Mesenteric fat pad (tissue), 1 donor: ENCODE measurements around the gene AGTPBP1. TPM values are rescaled to one million over a fixed set of nuclear protein-coding genes. Genes with fewer than 3 reads are reported as not detected.

ENCODE experiments used
- DNase-seq: peaks from one replicate; pipeline ENCODE4 v3.0.0-alpha.2; 2020; ENCODE audit warnings: low spot score
- total RNA-seq: library from RNA; stranded (reverse); fragmentation: NEBNext Ultra II Directional; extraction: Animal tissue kit (Norgen Biotek cat#: 25700); gene quantifications from one replicate; pipeline ENCODE4 v1.2.1, GENCODE V29; 2021
- donor health status: DM: yes; HTN: yes; CAD: no.

AGTPBP1 gene
- total RNA-seq, 1 donor from 2014 or later = 26.8 TPM

DNA sequence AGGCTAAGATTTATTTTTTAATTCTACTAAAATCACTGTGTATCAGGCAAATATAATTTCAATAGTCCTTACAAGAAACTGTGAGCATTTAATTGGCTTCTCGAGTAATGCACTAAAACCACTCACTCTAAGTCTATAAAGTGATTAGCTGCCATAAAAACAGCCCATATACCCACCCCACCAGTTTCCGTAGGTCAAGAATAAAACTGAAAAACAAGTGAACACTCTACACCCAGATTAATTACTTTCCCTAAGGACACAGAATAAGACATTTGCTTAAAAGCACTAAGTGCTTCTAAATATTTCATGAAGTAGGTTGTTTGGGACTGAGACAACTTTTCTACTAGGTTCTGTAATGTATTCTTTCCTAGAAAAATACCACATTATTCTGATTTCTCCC is 194.2 kb downstream of the AGTPBP1 start:
- DNase-seq = no peak

DNA sequence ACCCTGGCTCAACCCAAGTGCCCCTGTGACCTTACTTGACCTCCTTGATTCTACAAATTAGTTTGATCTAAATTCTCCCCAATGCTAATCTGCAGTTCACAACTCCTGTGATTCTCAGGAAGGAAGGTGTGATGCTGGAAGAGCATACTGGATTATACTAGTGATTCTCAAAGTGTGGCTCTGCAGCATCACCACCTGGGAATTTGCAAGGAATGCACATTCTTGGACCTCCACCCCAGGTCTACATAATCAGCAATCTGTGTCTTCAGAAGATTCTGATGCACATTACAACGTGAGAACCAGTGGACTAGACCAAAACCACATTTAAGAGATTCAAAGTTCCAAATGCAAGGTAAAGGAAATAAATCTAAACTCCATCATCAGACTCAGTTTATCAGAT is 198.6 kb downstream of the AGTPBP1 start:
- no peak for DNase-seq

DNA sequence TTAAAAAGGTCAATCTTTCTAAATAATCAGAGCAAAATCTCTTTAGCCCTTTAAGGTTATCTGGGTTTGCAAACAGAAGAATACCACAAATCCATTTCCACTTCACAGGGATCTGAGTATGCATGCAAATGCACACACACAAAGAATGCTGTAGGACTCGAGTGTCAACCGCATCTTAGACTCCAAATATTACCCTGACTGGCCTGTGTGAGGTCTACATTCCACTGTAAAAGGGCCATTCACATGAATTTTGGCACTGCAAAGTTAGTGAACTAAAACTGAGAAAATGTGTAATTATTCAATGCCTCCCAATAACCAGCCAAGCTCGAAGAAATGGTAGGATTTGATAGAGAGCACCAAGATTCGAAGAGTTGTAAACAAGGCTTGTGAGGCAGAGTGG is 199.9 kb downstream of the AGTPBP1 start:
- DNase-seq = no peak

DNA sequence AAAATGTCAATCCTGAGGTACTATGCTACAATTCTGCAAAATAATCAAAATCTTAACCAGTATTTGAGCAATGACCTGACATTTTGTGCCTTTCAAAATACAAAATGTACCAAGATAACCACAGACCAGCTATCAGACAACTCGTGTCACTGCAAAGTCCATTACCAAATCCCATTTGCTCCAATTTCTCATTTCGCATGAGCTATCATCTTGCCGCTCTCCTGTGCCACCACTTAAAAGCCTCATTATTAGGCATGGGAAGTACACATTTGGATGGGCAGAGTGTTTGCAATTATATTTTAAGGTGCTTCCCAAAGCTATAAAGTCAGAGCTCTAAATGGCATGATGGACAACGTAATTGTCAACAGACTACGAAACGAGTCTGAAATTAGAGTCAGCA is 205.2 kb downstream of the AGTPBP1 start:
- no peak for DNase-seq

DNA sequence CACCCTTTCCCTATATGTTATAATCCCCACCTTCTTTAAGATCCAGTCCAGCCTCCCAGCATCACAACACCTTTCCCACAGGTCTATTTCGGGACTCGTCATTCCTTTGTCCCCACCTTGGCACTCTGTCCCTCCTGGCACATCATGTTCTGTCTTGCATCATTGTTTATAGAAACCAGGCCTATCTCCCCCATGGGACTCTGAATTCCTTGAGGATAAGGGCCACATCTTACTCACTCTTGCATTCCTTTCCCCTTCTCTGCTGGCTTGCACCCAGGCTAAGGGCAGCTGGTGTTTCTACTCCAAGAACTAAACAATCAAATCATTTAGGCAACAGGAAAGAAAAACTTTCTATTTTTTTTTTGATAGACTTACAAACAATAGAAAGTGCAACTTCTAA is 205.7 kb downstream of the AGTPBP1 start:
- no peak for DNase-seq

DNA sequence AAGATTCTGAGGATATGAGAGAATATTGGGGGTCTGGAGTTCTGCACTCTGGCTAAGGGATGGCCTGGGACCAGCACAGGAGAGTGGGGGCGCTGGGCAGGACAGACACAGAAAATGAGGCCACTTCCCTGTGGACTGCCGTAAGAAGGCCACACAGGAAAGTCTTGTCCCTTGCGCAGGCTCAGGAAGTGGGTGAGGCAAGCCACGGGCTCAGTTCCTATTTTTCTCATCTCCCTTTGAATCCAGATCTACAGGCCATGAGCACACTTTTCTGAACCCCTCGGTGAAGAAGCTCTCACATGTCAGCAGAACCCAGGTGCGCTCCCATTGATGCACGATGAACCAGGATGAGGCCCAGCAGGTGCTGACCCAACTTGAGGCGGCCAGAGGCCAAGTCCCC is 207.4 kb downstream of the AGTPBP1 start:
- DNase-seq = no peak

DNA sequence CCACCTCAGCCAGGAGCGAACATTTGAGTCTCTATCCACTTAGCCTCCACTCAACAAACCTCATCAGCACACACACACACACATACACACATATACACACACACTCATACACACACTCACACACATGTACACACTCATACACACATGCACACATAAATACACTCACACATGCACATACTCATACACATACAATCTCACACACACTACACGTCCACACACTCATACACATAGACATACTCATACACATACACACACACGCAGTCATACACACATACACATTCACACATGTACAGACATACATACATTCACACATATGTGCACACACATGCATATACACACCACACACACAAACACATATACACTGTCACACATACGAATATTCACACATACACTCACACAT is 208.2 kb downstream of the AGTPBP1 start:
- no peak for DNase-seq

DNA sequence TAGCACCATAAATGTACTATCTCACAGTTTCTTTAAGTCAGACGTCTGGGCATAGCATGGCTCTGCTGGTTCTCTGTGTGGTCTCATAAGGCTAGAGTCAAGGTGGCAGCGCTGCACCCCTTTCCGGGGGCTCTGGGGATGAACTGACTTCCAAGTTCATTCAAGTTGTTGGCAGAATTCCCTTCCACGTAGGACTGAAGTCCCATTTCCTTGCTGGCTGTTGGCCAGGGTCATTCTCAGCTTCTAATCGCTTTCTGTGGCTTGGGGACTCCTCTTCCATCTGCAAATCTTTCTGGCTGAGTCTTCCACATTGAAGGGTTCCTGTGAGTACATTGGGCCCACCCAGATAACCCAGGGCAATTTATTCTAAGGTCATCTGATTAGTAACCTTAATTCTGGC is 211.0 kb downstream of the AGTPBP1 start:
- DNase-seq = no peak

DNA sequence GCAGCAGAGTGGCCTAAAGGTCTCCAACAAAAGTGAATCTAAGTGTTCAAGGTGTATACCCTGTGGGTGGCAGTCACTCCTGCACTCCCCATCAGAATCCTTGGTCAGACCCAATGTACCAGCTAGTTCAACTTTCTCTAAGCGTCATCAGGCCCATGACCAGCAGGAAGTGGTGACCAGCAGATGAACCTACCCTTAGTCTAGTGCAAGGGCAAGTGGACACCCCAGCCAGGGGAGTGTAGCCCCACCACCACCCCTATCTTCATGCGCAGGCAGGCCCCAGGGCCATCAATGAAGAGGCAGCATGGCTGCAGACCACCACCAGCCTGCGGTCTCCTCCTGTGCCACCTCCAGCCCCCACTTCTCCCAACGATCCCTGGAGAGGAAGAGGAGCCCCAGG is 213.1 kb downstream of the AGTPBP1 start:
- DNase-seq = no peak

DNA sequence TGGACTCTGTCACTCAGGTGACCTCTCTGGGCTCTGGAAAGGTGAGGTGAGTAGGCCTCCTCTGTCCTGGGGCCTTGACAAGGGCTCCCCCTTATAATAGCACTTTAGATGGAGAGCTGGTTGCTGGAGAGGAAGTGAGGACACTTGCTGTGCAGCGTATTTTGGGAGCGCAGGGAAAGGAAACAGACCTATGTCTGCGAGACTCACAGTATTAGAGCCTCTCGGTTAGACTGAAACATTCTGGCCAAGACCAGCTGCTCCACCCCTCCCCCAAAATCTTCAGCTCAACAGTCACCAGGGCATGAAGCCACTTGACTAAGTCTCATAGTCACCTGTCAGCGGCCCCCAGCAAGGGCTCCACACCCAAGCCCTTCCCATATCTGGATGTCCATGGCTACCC is 213.6 kb downstream of the AGTPBP1 start:
- DNase-seq = no peak

DNA sequence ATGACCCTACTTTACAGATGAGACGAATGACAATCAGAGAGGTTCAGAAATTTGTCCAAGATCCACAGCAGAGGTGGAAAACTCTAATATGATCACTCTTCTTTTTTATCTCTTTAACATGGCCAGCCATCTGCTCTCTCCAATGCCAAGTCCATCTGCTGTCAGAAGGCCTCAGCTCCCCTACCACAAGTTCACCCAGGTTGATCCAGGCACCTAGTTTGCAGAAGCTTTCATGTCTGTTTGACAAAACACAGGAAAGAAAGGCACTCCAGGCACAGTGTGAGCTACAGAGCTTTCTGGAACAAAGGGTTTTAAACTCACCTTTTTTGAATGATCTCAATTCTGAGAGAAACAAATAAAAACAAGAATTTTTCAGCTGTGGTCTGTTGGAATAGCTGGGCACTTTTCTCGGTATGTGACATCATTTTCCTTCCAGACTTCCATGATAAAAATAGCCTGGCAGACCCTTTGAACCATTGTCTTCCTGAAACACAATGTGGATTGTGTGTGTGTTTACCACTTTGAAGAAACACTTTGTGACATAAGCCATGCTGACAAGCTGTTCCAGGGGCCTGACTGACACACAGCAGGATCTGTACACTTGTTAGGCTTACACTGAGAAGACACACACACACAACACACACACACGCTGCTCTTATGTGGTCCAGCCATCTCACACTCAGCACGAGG is 214.3 kb downstream of the AGTPBP1 start:
- no peak for DNase-seq

DNA sequence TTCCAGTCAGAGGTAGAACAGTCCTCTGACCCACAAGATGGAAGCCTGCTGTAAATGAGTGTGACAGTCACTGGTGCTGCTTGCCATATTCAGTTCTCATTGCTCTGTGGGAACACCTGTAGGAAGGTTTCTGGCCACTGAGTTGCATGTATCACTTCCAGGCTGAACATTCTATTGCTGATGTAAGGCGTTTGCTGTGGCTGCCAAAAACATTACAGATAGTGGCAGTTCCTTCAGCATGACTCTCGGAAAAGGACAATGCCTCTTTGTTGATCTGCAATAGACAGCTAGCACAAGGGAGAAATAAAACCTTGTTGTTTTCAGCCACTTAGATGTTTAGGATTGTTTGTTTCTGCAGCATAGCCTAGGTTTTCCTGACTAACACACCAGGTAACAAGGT is 217.2 kb downstream of the AGTPBP1 start:
- DNase-seq = no peak

DNA sequence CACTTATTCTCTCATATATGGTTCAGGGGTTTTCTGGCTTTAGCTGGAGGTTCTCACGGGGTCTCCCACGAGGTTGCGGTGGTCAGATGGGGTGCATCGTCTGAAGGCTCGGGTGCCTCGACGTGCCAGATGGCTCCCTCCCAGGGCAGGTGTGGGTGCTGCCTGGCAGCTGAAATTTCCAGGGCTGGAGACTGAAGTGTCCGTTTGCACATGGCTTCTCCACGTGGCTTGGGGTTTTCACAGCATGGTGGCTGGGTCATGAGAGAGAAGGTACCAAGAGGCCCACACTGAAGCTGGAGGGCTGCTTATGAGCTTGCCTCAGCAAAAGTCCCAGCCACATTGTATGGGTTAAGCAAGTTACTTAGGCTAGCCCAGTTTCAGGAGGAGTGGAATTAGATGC is 218.6 kb downstream of the AGTPBP1 start:
- DNase-seq = no peak

DNA sequence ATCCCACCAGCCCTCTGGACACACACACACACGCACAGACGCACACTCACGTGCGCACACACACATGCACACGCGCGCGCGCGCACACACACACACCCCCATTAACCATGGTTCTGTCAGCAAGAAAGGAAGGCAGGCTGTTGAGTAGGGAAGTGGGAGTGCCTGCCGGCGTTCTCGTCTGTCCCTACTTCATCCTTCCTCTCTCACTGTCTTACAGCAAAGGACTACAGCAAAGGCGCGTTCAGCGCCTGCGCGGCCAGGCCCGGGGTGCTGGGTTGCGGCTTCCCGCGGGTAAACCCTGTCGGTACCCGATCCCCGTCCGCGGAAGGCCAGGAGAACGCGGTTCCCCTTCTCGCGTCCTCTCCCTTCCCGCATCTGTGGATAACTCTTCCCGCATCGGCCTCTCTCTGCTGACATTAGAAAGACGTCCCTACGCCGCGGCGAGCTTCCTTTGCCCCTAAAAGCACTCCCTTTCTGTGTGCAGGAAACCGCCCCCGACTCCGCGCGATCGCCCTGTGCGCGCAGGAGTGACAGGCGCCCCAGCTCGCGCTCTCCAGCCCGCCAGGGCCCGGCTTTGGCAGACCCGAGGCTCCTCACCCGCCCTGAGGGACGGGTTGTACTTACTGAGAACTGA is 219.2 kb downstream of the AGTPBP1 start:
- no peak for DNase-seq

DNA sequence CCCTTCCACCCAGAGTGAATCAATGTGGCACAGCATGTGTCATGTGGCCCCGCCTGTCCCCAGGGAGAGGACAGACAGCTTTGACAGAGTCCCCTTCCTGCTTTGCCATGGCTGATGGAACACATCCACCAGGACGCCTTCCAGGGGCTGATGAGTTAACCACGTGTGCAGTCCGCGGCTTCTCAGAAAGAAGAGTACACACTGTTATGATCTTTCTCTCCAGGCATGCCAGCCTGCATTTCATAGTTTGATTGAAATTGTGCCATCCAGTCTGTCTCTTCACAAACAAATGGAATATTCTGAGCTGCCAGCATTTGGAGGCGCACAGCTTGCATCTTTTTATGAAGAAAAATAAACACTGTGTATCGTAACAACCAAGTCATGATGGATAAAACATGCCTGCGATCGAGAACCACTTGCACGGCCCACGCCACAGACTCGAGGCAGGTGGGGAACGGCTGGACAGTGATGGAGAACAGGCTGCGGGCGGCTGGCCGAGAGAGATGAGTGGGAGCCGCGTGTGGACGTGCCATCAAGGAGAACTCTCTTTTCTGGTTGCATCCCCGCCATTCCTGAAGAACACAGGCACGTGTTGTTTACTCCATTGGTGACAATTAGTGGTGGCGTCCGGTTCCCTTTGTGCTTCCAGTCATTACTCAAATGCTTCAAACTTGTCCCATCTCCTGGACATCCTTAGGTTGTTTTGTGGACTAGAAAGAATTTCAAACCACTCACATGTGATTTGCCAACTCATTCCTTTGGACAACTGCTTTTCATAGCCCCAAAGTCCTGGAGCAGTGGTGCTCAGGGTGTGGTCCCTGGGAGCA is 220.2 kb downstream of the AGTPBP1 start:
- DNase-seq = no peak

DNA sequence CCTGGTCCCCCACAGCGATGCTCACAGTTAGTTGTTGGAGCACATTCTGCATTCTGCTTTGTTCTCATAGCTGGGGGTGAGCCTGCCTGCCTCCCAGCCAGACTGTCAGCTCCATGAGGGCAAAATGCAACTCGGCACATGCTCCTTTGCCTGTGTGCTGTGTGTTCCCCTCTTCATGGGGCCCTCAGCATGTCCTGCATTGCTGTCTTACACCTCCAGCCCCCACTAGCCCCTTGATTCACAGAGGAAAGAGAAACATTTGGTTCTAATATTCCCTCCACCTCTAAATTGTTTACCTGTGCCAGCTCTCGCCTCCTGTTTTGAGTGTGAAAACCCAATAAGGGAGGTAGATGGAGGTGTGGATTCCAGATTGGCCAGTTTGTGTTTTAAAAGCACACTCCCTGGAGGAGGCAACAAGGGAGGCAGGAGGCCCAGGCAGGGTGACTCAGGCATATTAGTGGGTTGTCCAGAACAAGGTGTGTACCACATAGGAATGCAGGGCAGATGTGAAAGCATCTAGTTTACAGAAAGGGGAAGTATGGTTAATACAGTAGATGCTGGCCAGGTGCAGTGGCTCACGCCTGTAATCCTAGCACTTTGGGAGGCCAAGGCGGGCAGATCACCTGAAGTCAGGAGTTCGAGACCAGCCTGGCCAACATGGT is 224.6 kb downstream of the AGTPBP1 start:
- DNase-seq = no peak

DNA sequence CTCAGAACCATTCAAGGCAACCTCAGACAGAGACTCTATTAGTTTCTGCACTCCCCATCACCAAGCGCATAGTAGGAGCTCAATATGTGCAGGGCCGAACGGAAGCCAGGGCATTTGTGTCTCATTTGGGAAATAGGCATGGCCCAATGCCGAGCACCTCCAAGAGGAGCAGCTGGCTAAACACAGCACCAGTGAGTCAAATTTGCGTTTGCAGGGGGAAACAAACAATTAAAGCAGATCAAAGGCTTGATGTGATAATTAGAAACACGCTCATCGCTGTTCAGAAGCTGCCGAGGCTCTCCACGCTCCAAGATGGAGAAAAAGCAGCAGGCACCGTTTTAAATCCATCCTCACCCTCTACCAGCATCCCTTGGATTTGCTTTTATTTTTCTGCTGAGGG is 225.3 kb downstream of the AGTPBP1 start:
- DNase-seq = no peak

DNA sequence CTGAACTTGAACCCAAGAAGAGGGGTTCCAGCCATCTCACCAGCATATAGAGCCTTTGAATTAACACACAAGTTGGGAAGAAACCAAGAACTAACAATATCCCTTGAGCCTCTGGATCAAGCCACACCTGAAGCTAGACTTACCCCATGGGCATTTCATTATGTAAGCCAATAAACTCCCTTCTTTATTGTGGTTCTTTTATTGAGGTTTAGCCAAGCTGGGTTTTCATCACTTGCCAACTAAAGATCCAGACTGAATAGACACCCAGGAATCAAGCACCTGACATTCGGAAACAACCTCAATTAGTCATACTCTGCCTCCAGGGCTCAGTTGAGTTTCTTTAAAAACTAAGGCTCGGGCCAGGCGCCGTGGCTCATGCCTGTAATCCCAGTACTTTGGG is 226.7 kb downstream of the AGTPBP1 start:
- no peak for DNase-seq

DNA sequence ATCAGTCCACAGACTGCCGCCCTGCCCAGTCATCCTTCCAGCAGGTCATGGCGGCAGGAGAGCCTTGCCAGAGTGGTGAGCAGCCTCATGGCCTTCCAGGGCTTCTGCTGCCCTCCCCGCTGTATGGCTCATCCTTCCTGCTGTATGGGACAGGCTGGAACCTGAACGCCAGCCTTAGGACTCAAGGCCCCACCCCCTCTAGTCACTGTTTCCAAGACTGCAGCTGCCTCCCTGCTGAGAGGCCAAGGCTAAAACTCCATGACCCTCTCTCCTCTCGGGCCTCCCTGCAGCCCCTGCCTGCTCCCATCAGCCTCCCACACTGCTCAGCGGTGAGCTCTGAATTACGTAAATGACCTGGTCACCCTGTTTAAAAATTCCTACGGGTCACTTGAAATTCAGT is 227.5 kb downstream of the AGTPBP1 start:
- DNase-seq = no peak

DNA sequence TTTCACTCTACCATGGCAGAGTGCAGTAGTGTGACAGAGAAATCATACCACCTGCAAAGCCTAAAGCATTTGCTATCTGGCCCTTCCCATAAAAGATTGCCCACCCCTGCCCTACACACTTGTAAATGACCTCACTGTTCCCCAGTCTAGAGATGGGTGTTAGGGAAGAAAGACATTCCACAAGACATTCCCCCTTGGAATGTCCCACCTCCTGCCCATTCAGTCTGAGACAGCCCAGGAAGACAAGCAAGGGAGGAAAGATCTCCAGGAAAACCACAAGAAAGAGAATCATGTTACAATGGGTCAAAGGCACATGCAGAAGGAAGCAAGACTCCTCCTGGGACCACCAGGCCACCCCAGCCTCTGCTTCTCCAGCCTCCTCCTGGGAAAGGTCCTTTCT is 230.0 kb downstream of the AGTPBP1 start:
- DNase-seq = no peak

DNA sequence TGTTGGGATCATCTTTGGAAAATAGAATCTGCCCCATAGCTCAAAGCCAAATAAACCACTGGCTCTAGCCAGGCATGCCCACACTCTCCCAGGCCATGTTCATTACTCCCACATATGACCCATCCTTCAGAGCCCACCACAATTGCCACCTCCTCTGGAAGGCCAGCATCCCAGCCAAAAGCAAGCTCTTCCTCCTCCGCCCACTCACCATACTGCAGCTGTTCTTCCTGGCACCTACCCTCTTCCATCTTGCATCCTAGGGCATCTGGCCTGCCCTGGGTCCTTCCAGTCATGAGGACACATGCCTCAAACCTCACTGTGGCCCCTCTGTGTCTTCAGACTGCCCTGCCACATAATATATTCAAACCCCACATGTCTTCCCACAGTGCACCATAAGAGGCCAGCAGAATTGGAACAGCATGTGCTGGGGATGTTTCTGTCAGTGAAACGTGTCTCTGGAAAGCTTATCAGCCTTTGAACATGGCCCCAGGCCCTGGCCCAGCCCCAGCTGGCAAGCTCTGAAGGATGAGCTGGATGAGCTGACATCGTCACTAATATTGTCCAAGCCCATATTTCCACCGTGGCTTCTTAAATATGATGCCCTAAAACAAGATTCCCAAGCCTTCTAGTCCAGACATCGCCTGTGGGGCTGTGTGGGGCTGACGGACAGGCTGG is 230.8 kb downstream of the AGTPBP1 start:
- no peak for DNase-seq
